H1 (cell line): ENCODE data around the gene TSGA10IP. TPM values are rescaled to one million over a fixed set of nuclear protein-coding genes. Genes with fewer than 3 reads are reported as not detected.

ENCODE experiments used
- CTCF ChIA-PET: fragments of 300-600 bp; sonication (Branson Sonifier 250); formaldehyde crosslinking; loops from one replicate; lab custom pipeline; 2021; ENCODE audit not compliant: partially characterized antibody; lab: Charles Lee
- POLR2A ChIA-PET: fragments of 300-600 bp; sonication (Branson Sonifier 250); formaldehyde crosslinking; loops from one replicate; lab custom pipeline; 2021; ENCODE audit warnings: inconsistent platforms; ENCODE audit not compliant: partially characterized antibody; lab: Charles Lee
- DNase-seq, 2 experiments: peaks; one replicate each; pipeline versions ENCODE4 v3.0.0 to v3.0.0-alpha.2; 2010 to 2022; ENCODE audit warnings: low spot score in 2 of 2, low read depth in 1 of 2, mixed read lengths in 1 of 2
- FAIRE-seq: peaks from 2 replicates; lab custom pipeline; 2011; peaks lifted over from hg19 to GRCh38; lab: Jason Lieb, UNC
- H2AFZ ChIP-seq: 2 replicates; pipeline ENCODE4 v1.8.1; 2012; ENCODE audit warnings: low read length, inconsistent platforms
- H2AK5ac ChIP-seq: 2 replicates; pipeline ENCODE4 v1.6.1; 2013; ENCODE audit warnings: low read depth, low read length
- H2BK120ac ChIP-seq: replicated peaks from 2 replicates; pipeline ENCODE3; 2013; ENCODE audit warnings: low read depth, low read length, inconsistent platforms
- H2BK12ac ChIP-seq: 2 replicates; pipeline ENCODE4 v1.6.1; 2013; ENCODE audit warnings: low read depth, low read length
- H2BK15ac ChIP-seq: 2 replicates; pipeline ENCODE4 v1.6.1; 2013; ENCODE audit warnings: low read length
- H2BK20ac ChIP-seq: 2 replicates; pipeline ENCODE4 v1.6.1; 2013; ENCODE audit warnings: low read length
- H2BK5ac ChIP-seq: 2 replicates; pipeline ENCODE4 v1.6.1; 2013; ENCODE audit warnings: low read depth, low read length
- H3K14ac ChIP-seq: 2 replicates; pipeline ENCODE4 v1.6.1; 2013; ENCODE audit warnings: inconsistent platforms; ENCODE audit not compliant: insufficient read length
- H3K18ac ChIP-seq: 2 replicates; pipeline ENCODE4 v1.6.1; 2013; ENCODE audit warnings: low read length; ENCODE audit errors: extremely low read depth
- H3K23ac ChIP-seq: 2 replicates; pipeline ENCODE4 v1.6.1; 2013; ENCODE audit warnings: inconsistent platforms; ENCODE audit not compliant: insufficient read length
- H3K23me2 ChIP-seq: 2 replicates; pipeline ENCODE4 v1.6.1; 2013; ENCODE audit warnings: low read depth, low read length
- H3K27ac ChIP-seq: 2 replicates; pipeline ENCODE4 v1.6.1; 2011; ENCODE audit warnings: low read depth, low read length, inconsistent platforms
- H3K27me3 ChIP-seq, 4 experiments: replicated peaks in 1 of 4; 1 replicate in 1 of 4; 2 replicates in 3 of 4; pipeline versions ENCODE4 v1.6.1 to v1.8.1; 2011 to 2013; ENCODE audit warnings: low read length in 3 of 4, mild to moderate bottlenecking in 3 of 4, inconsistent platforms in 2 of 4, mixed read lengths in 2 of 4, moderate library complexity in 1 of 4; ENCODE audit not compliant: control insufficient read depth in 3 of 4, insufficient read depth in 3 of 4; ENCODE audit errors: extremely low read depth in 1 of 4
- H3K36me3 ChIP-seq, 4 experiments: 2 replicates each; pipeline versions ENCODE4 v1.6.1 to v1.8.1; 2011 to 2013; ENCODE audit warnings: mild to moderate bottlenecking in 4 of 4, low read length in 3 of 4, moderate library complexity in 2 of 4, control low read depth in 1 of 4, inconsistent platforms in 1 of 4; ENCODE audit not compliant: insufficient read depth in 4 of 4, control insufficient read depth in 2 of 4
- H3K4ac ChIP-seq: replicated peaks from 2 replicates; pipeline ENCODE3; 2013; ENCODE audit warnings: low read length, low read depth, mixed read lengths, inconsistent platforms; ENCODE audit not compliant: insufficient read length
- H3K4me1 ChIP-seq, 4 experiments: replicated peaks in 1 of 4; 1 replicate in 1 of 4; 2 replicates in 3 of 4; pipeline versions ENCODE4 v1.6.1 to v1.8.1; 2011 to 2013; ENCODE audit warnings: low read length in 3 of 4, inconsistent platforms in 2 of 4, mixed read lengths in 1 of 4; ENCODE audit not compliant: insufficient read depth in 4 of 4, control insufficient read depth in 3 of 4
- H3K4me2 ChIP-seq, 2 experiments: 2 replicates each; pipeline versions ENCODE4 v1.6.1 to v1.8.1; 2011 to 2013; ENCODE audit warnings: low read depth in 2 of 2, low read length in 2 of 2, control low read depth in 1 of 2, inconsistent platforms in 1 of 2, mild to moderate bottlenecking in 1 of 2; ENCODE audit not compliant: insufficient read depth in 1 of 2
- H3K4me3 ChIP-seq, 4 experiments: fragments of 200-600, 300-600 bp in 1 of 4; sonication (generic), shearing (Covaris generic), sonication (Bioruptor Twin) in 1 of 4; 2 replicates each; pipeline versions ENCODE4 v1.5.1 to v1.8.1; 2011 to 2016; ENCODE audit warnings: low read length in 4 of 4, low read depth in 3 of 4, control low read depth in 2 of 4, inconsistent platforms in 2 of 4, mild to moderate bottlenecking in 2 of 4, mixed read lengths in 1 of 4, moderate library complexity in 1 of 4; ENCODE audit not compliant: insufficient read depth in 2 of 4; ENCODE audit errors: extremely low read depth in 1 of 4
- H3K56ac ChIP-seq: replicated peaks from 2 replicates; pipeline ENCODE3; 2013; ENCODE audit warnings: low read depth, mild to moderate bottlenecking, mixed read lengths, low read length, inconsistent platforms; ENCODE audit not compliant: insufficient read length
- H3K79me1 ChIP-seq: 2 replicates; pipeline ENCODE4 v1.6.1; 2013; ENCODE audit warnings: low read depth, low read length, control low read depth
- H3K79me2 ChIP-seq, 2 experiments: 2 replicates each; pipeline versions ENCODE4 v1.6.1 to v1.8.1; 2012 to 2013; ENCODE audit warnings: low read length in 2 of 2, mild to moderate bottlenecking in 2 of 2, inconsistent platforms in 1 of 2; ENCODE audit not compliant: insufficient read depth in 2 of 2, control insufficient read depth in 1 of 2
- H3K9ac ChIP-seq, 4 experiments: replicated peaks in 1 of 4; 1 replicate in 1 of 4; 2 replicates in 3 of 4; pipeline versions ENCODE4 v1.6.1 to v1.8.1; 2011 to 2013; ENCODE audit warnings: low read depth in 3 of 4, low read length in 3 of 4, control low read depth in 2 of 4, mild to moderate bottlenecking in 2 of 4, moderate library complexity in 2 of 4, inconsistent platforms in 1 of 4; ENCODE audit errors: extremely low read depth in 1 of 4
- H3K9me3 ChIP-seq, 2 experiments: 2 replicates each; pipeline versions ENCODE4 v1.6.1 to v1.8.1; 2012 to 2013; ENCODE audit warnings: mild to moderate bottlenecking in 2 of 2, moderate library complexity in 2 of 2, control low read depth in 1 of 2, inconsistent platforms in 1 of 2, low read depth in 1 of 2, low read length in 1 of 2, mixed read lengths in 1 of 2; ENCODE audit not compliant: insufficient read depth in 2 of 2
- H4K20me1 ChIP-seq, 2 experiments: replicated peaks in 1 of 2; 2 replicates each; pipeline versions ENCODE3 to v1.8.1; 2011 to 2013; ENCODE audit warnings: inconsistent platforms in 2 of 2, low read length in 2 of 2, mild to moderate bottlenecking in 1 of 2; ENCODE audit not compliant: insufficient read depth in 2 of 2, control insufficient read depth in 1 of 2
- H4K5ac ChIP-seq: 2 replicates; pipeline ENCODE4 v1.6.1; 2013; ENCODE audit warnings: low read length, low read depth, mixed read lengths, inconsistent platforms; ENCODE audit not compliant: insufficient read length
- H4K8ac ChIP-seq: 2 replicates; pipeline ENCODE4 v1.8.0; 2013; ENCODE audit warnings: mild to moderate bottlenecking, moderate library complexity, low read length, inconsistent platforms; ENCODE audit not compliant: insufficient read depth; ENCODE audit errors: extremely low read depth
- H4K91ac ChIP-seq: replicated peaks from 2 replicates; pipeline ENCODE3; 2013; ENCODE audit warnings: low read length, mixed read lengths, inconsistent platforms; ENCODE audit not compliant: insufficient read length
- CBX5 ChIP-seq: fragments of 300-800, 300-1000 bp; sonication (generic); IDR thresholded peaks from 2 replicates; pipeline ENCODE4 v1.7.1; 2016; ENCODE audit warnings: antibody characterized with exemption, low read length, low read depth
- EP300 ChIP-seq, 2 experiments: IDR thresholded peaks; 1 replicate in 1 of 2; 2 replicates in 1 of 2; pipeline ENCODE4 v1.6.1; 2011 to 2012; ENCODE audit warnings: low read depth in 2 of 2, low read length in 2 of 2, mild to moderate bottlenecking in 2 of 2, borderline replicate concordance in 1 of 2, inconsistent platforms in 1 of 2, moderate library complexity in 1 of 2
- EZH2 ChIP-seq: fragments of 200-600 bp; sonication (generic); IDR thresholded peaks from 2 replicates; pipeline ENCODE4 v1.7.1; 2012; ENCODE audit warnings: low read depth, mild to moderate bottlenecking, moderate library complexity, low read length, inconsistent platforms; ENCODE audit not compliant: severe bottlenecking
- PHF8 ChIP-seq: fragments of 200-600 bp; sonication (generic); conservative IDR thresholded peaks from 2 replicates; pipeline ENCODE4 v1.7.1; 2012; ENCODE audit warnings: low read depth, mild to moderate bottlenecking, inconsistent platforms, low read length, moderate library complexity
- RFX5 ChIP-seq: IDR thresholded peaks from 2 replicates; pipeline ENCODE4 v1.6.1; 2011; ENCODE audit warnings: low read depth, low read length, improper control_type of control experiment, borderline replicate concordance
- SRF ChIP-seq: IDR thresholded peaks from 2 replicates; pipeline ENCODE4 v1.6.1; 2011; ENCODE audit warnings: mild to moderate bottlenecking, low read depth, low read length, moderate library complexity
- TAF7 ChIP-seq: optimal IDR thresholded peaks from 2 replicates; pipeline ENCODE3; 2011; ENCODE audit warnings: low read depth, mild to moderate bottlenecking, inconsistent platforms, low read length, moderate library complexity, borderline replicate concordance
- WGBS, 2 experiments: shearing (Covaris generic) in 1 of 2; methylation state at CpG; one replicate each; pipeline versions ENCODE4 v1.1.6 to v1.1.7; 2013 to 2015; ENCODE audit warnings: low lambda C conversion rate in 2 of 2, mixed read lengths in 2 of 2, inconsistent platforms in 1 of 2, low coverage in 1 of 2, missing lambda C conversion rate in 1 of 2; ENCODE audit not compliant: insufficient replicate concordance in 2 of 2, insufficient coverage in 1 of 2, insufficient read length in 1 of 2; ENCODE audit errors: extremely low coverage in 1 of 2, missing lambda C conversion rate in 1 of 2; 5-methylcytosine and 5-hydroxymethylcytosine counted together
- polyA plus RNA-seq, 7 experiments: library from polyadenylated mRNA; depleted of rRNA in 3 of 7; stranded (reverse) in 5 of 7; unstranded in 2 of 7; fragments of >200 nt in 5 of 7; fragments of 200-250 nt in 2 of 7; gene quantifications; 1 replicate in 5 of 7; 2 replicates in 1 of 7; 4 replicates in 1 of 7; pipeline versions ENCODE4 v1.2.1 to v1.2.3, GENCODE V29; 2011 to 2013; ENCODE audit warnings: missing spikeins in 2 of 7, mixed read lengths in 2 of 7
- total RNA-seq: library from RNA; stranded (reverse); fragmentation: NEBNext Ultra II Directional; extraction: Animal tissue kit (Norgen Biotek cat#: 25700); gene quantifications from 2 replicates; pipeline ENCODE4 v1.2.1, GENCODE V29; 2021
- TF ChIP-seq, protein P1 (sequence below): IDR thresholded peaks from 2 replicates; pipeline ENCODE4 v1.6.1; 2012; ENCODE audit warnings: inconsistent platforms
- TF ChIP-seq, protein P2 (sequence below), 3 experiments: IDR thresholded peaks; 1 replicate in 2 of 3; 2 replicates in 1 of 3; pipeline versions ENCODE4 v1.5.1 to v1.6.1; 2011; ENCODE audit warnings: low read length in 3 of 3, mild to moderate bottlenecking in 3 of 3, inconsistent platforms in 2 of 3, low read depth in 1 of 3, moderate library complexity in 1 of 3; ENCODE audit not compliant: insufficient read depth in 1 of 3; ENCODE audit errors: control extremely low read depth in 1 of 3

TSGA10IP gene
- total and polyA plus RNA-seq, 2 of the 8 experiments (the other 6 are each of a cell fraction or from before 2014, with no cell fraction given): 1.9 to 6.0 TPM

DNA sequence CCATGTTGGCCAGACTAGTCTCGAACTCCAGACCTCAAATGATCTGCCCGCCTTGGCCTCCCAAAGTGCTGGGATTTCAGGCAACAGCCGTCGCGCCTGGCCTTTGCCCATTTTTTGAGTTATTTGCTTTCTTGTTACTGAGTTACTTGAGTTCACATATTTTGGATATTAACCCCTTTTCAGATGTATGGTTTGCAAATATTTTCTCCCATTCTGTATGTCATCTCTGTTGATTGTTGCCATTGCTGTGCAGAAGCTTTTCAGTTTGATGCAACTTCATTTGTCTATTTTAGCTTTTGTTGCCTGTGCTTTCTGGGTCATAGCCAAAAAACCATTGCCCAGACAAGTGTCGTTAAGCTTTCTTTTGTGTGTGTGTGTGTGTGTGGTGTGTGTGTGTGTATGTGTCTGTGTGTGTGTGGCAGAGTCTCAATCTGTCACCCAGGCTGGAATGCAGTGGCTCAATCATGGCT lies 6.8 kb downstream of the TSGA10IP start:
- TF ChIP-seq CBX5 (no peak), TAF7 (no peak), SRF (no peak), PHF8 (no peak), EP300 (IDR thresholded peaks at IDR 0.05; ENCODE audit: borderline replicate concordance in 1 of 2, low read depth in 2 of 2, low read length in 2 of 2) (no peak), EZH2 (no peak), RFX5 (no peak)
- TF ChIP-seq, protein P1, sequence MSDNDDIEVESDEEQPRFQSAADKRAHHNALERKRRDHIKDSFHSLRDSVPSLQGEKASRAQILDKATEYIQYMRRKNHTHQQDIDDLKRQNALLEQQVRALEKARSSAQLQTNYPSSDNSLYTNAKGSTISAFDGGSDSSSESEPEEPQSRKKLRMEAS: no peak
- TF ChIP-seq, protein P2, sequence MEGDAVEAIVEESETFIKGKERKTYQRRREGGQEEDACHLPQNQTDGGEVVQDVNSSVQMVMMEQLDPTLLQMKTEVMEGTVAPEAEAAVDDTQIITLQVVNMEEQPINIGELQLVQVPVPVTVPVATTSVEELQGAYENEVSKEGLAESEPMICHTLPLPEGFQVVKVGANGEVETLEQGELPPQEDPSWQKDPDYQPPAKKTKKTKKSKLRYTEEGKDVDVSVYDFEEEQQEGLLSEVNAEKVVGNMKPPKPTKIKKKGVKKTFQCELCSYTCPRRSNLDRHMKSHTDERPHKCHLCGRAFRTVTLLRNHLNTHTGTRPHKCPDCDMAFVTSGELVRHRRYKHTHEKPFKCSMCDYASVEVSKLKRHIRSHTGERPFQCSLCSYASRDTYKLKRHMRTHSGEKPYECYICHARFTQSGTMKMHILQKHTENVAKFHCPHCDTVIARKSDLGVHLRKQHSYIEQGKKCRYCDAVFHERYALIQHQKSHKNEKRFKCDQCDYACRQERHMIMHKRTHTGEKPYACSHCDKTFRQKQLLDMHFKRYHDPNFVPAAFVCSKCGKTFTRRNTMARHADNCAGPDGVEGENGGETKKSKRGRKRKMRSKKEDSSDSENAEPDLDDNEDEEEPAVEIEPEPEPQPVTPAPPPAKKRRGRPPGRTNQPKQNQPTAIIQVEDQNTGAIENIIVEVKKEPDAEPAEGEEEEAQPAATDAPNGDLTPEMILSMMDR (IDR thresholded peaks at IDR 0.05; ENCODE audit: control extremely low read depth in 1 of 3, insufficient read depth in 1 of 3, low read depth in 1 of 3, low read length in 3 of 3): no peak
- H4K5ac ChIP-seq: no peak overlapping the region
- no peak overlapping the region for H2BK12ac ChIP-seq

More for the DNA sequence above, 6.8 kb downstream of the TSGA10IP start:
- no peak overlapping the region for H3K4ac ChIP-seq
- no peaks in the 10 kb centered on the region for H4K20me1 ChIP-seq
- no peak overlapping the region for H2AFZ ChIP-seq
- H2BK15ac ChIP-seq: no peak overlapping the region
- WGBS, 2 experiments: 93% methylated on average over 6 of the region's 6 CpGs; no CpG with 5 or more reads in 1 of the 2 experiments
- no peak overlapping the region for H4K8ac ChIP-seq
- CTCF ChIA-PET: interaction anchor here (0.6 to 1.7 kb wide), 3 partner anchors 19 to 67 kb away, joined by 3 to 8 read pairs (median 5); no protein-coding TSS in a partner anchor
- H3K56ac ChIP-seq: no peak overlapping the region
- H4K91ac ChIP-seq: no peak overlapping the region
- H3K23me2 ChIP-seq: no peaks in the 10 kb centered on the region; the same call in 1 of the 2 replicates
- no peaks in the 10 kb centered on the region for H3K79me2 ChIP-seq
- POLR2A ChIA-PET: interaction anchor here (0.8 to 1.6 kb wide), 6 partner anchors 9 to 62 kb away, joined by 3 to 6 read pairs (median 3); partner anchors contain the start of genes CCDC85B and SART1
- no peak overlapping the region for H3K14ac ChIP-seq
- no peak overlapping the region for H3K27ac ChIP-seq
- FAIRE-seq: no peak
- H3K4me2 ChIP-seq: no peak overlapping the region
- H2AK5ac ChIP-seq: no peak overlapping the region
- H3K27me3 ChIP-seq: no peaks in the 10 kb centered on the region
- H3K4me3 ChIP-seq: no peak overlapping the region
- H3K18ac ChIP-seq: no peak overlapping the region
- H3K9ac ChIP-seq: no peak overlapping the region
- H2BK20ac ChIP-seq: no peak overlapping the region
- H2BK120ac ChIP-seq: no peak overlapping the region
- H3K36me3 ChIP-seq: no peaks in the 10 kb centered on the region
- no peak overlapping the region for H2BK5ac ChIP-seq
- no peaks in the 10 kb centered on the region for H3K9me3 ChIP-seq
- H3K4me1 ChIP-seq: peaks cover 0 to 5% (median 2%) of the 10 kb centered on the region in 4 experiments; a peak in 4 of 7 replicates
- H3K23ac ChIP-seq: no peak overlapping the region
- H3K79me1 ChIP-seq: no peaks in the 10 kb centered on the region
- DNase-seq: no peak
